ENCODE data around the gene MAGEA2.
"Not testable (repeated sequence)": the region's sequence is repeated elsewhere in the genome, so short reads cannot be mapped to it uniquely, and the experiment has no call there.

DNA sequence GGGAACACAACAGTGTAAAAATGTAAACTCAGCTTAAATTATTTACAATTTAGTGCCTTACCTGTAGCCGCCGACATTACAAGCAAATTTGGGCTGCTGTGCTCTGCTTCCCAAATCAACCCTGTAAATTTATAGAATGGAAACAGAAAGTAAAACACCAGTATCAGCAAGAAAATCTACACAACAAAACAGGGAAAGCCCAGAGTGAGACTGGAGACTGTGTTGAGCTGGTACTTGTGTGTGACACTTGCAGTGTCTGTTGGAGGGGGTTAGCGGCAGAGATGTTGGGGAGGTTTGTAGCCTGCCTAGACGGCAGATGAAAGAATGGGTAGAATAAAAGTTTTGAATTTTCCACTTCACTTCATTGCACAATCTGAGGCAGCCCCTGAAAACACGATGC lies 40.4 kb downstream of the MAGEA2 start:
- TF ChIP-seq SP1 (IDR thresholded peaks at IDR 0.05); ZNF384 (IDR thresholded peaks at IDR 0.05); NFRKB (IDR thresholded peaks at IDR 0.05); FOXM1 (IDR thresholded peaks at IDR 0.05; ENCODE audit: borderline replicate concordance); HDGF (IDR thresholded peaks at IDR 0.05; ENCODE audit: borderline replicate concordance); FOXK2 (IDR thresholded peaks at IDR 0.05); CTBP1 (IDR thresholded peaks at IDR 0.05; ENCODE audit: borderline replicate concordance); SUZ12 (IDR thresholded peaks at IDR 0.05); ELF4 (IDR thresholded peaks at IDR 0.05); LEF1 (IDR thresholded peaks at IDR 0.05; ENCODE audit: borderline replicate concordance); PKNOX1 (IDR thresholded peaks at IDR 0.05); BHLHE40 (IDR thresholded peaks at IDR 0.05; ENCODE audit: borderline replicate concordance); TARDBP (IDR thresholded peaks at IDR 0.05); FOXA1 (IDR thresholded peaks at IDR 0.05): not testable (repeated sequence)
